Liver (tissue), 9 donors: Measurements from ENCODE around the gene PHEX. TPM values are rescaled to one million over a fixed set of nuclear protein-coding genes. Genes with fewer than 3 reads are reported as not detected.
A peak's percentile ranks its signal among the peaks of the same experiment; 100 is the strongest.

Experiments used
- DNase-seq: peaks from one replicate; pipeline ENCODE4 v3.0.0-alpha.2; 2017; ENCODE audit warnings: low spot score
- H3K27ac ChIP-seq, 2 donors: one replicate each; pipeline ENCODE4 v1.7.0; 2013; ENCODE audit warnings: inconsistent platforms in 2 of 2, low read length in 2 of 2, control low read depth in 1 of 2, low read depth in 1 of 2, mild to moderate bottlenecking in 1 of 2
- H3K27me3 ChIP-seq, 4 donors: one replicate each; pipeline versions ENCODE4 v1.6.1 to v1.7.0; 2013; ENCODE audit warnings: low read length in 3 of 4, inconsistent platforms in 1 of 4, mild to moderate bottlenecking in 1 of 4, moderate library complexity in 1 of 4; ENCODE audit not compliant: control insufficient read depth in 4 of 4, insufficient read depth in 4 of 4
- H3K36me3 ChIP-seq, 4 donors: one replicate each; pipeline versions ENCODE4 v1.6.1 to v1.7.0; 2013; ENCODE audit warnings: low read length in 3 of 4, mild to moderate bottlenecking in 3 of 4, low read depth in 1 of 4, moderate library complexity in 1 of 4; ENCODE audit not compliant: control insufficient read depth in 4 of 4, insufficient read depth in 3 of 4
- H3K4me1 ChIP-seq, 4 donors: one replicate each; pipeline versions ENCODE4 v1.6.1 to v1.7.0; 2013; ENCODE audit warnings: low read length in 3 of 4, mild to moderate bottlenecking in 3 of 4, moderate library complexity in 1 of 4; ENCODE audit not compliant: control insufficient read depth in 4 of 4, insufficient read depth in 4 of 4
- H3K4me3 ChIP-seq, 3 donors: one replicate each; pipeline versions ENCODE4 v1.6.1 to v1.7.0; 2013; ENCODE audit warnings: low read length in 3 of 3, control low read depth in 1 of 3, low read depth in 1 of 3, mild to moderate bottlenecking in 1 of 3
- H3K9ac ChIP-seq, 2 donors: one replicate each; pipeline ENCODE4 v1.7.0; 2013; ENCODE audit warnings: low read length in 2 of 2, mild to moderate bottlenecking in 2 of 2, moderate library complexity in 2 of 2, control low read depth in 1 of 2, low read depth in 1 of 2
- H3K9me3 ChIP-seq, 4 donors: one replicate each; pipeline versions ENCODE4 v1.6.1 to v1.7.0; 2013; ENCODE audit warnings: low read length in 3 of 4; ENCODE audit not compliant: control insufficient read depth in 4 of 4
- FOXA2 ChIP-seq: IDR thresholded peaks from 2 replicates; pipeline ENCODE4 v1.6.1; 2016; ENCODE audit warnings: antibody characterized with exemption
- GABPA ChIP-seq, 2 donors: IDR thresholded peaks in 1 of 2; conservative IDR thresholded peaks in 1 of 2; 2 replicates each; pipeline ENCODE4 v1.6.1; 2016; ENCODE audit warnings: antibody characterized with exemption in 2 of 2, mild to moderate bottlenecking in 1 of 2, moderate library complexity in 1 of 2
- HNF4A ChIP-seq, 2 donors: conservative IDR thresholded peaks; 2 replicates each; pipeline ENCODE4 v1.6.1; 2016; ENCODE audit warnings: antibody characterized with exemption in 2 of 2, mild to moderate bottlenecking in 2 of 2
- HNF4G ChIP-seq: IDR thresholded peaks from 2 replicates; pipeline ENCODE4 v1.6.1; 2016; ENCODE audit warnings: antibody characterized with exemption
- JUND ChIP-seq, 2 donors: IDR thresholded peaks; 2 replicates each; pipeline ENCODE4 v1.6.1; 2016; ENCODE audit warnings: antibody characterized with exemption in 2 of 2
- NR2F2 ChIP-seq: IDR thresholded peaks from 2 replicates; pipeline ENCODE4 v1.6.1; 2016; ENCODE audit warnings: antibody characterized with exemption
- RAD21 ChIP-seq, 2 donors: IDR thresholded peaks; 2 replicates each; pipeline ENCODE4 v1.6.1; 2016; ENCODE audit warnings: antibody characterized with exemption in 2 of 2, mild to moderate bottlenecking in 2 of 2
- RXRA ChIP-seq, 2 donors: IDR thresholded peaks; 2 replicates each; pipeline ENCODE4 v1.6.1; 2017 to 2018; ENCODE audit warnings: antibody characterized with exemption in 2 of 2, mild to moderate bottlenecking in 1 of 2
- SP1 ChIP-seq: IDR thresholded peaks from 2 replicates; pipeline ENCODE4 v1.6.1; 2018; ENCODE audit warnings: antibody characterized with exemption, mild to moderate bottlenecking
- YY1 ChIP-seq: IDR thresholded peaks from 2 replicates; pipeline ENCODE4 v1.6.1; 2016; ENCODE audit warnings: antibody characterized with exemption, mild to moderate bottlenecking
- WGBS: extraction: QIAGEN DNeasy Blood & Tissue Kit; methylation state at CpG from one replicate; pipeline ENCODE4 v1.1.7; 2013; 5-methylcytosine and 5-hydroxymethylcytosine counted together
- polyA plus RNA-seq, 2 donors: library from polyadenylated mRNA; stranded (reverse) in 1 of 2; unstranded in 1 of 2; fragments of 200-250 nt in 1 of 2; fragments of >200 nt in 1 of 2; fragmentation: Nextera tagmentation in 1 of 2; extraction: Ambion mirVana in 1 of 2; gene quantifications; one replicate each; pipeline versions ENCODE4 v1.2.1 to v1.2.3, GENCODE V29; 2013 to 2015
- total RNA-seq, 2 donors: library from RNA; depleted of rRNA; stranded (reverse); fragments of >200 nt; gene quantifications; one replicate each; pipeline ENCODE4 v1.2.3, GENCODE V29; 2014
- TF ChIP-seq, protein P1 (sequence below): IDR thresholded peaks from 2 replicates; pipeline ENCODE4 v1.6.1; 2016; ENCODE audit warnings: antibody characterized with exemption
- TF ChIP-seq, protein P2 (sequence below): IDR thresholded peaks from 2 replicates; pipeline ENCODE4 v1.6.1; 2016; ENCODE audit warnings: antibody characterized with exemption
- TF ChIP-seq, protein P3 (sequence below): IDR thresholded peaks from 2 replicates; pipeline ENCODE4 v1.6.1; 2016; ENCODE audit warnings: antibody characterized with exemption
- TF ChIP-seq, protein P4 (sequence below): fragments of 150-350 bp; IDR thresholded peaks from 2 replicates; pipeline ENCODE4 v1.5.1; 2017; ENCODE audit warnings: improper control_type of control experiment, low read depth, low read length; ENCODE audit not compliant: missing input control
- TF ChIP-seq, protein P5 (sequence below): IDR thresholded peaks from 2 replicates; pipeline ENCODE4 v1.6.1; 2016; ENCODE audit warnings: antibody characterized with exemption, mild to moderate bottlenecking
- donor health status: healthy.
- donor health status: healthy.
- donor health status: healthy.
- donor health status: healthy.
- donor health status: healthy.

Gene PHEX
- total and polyA plus RNA-seq, 4 donors: 0.01 to 0.14 (median 0.08) TPM; not detected in 1

DNA sequence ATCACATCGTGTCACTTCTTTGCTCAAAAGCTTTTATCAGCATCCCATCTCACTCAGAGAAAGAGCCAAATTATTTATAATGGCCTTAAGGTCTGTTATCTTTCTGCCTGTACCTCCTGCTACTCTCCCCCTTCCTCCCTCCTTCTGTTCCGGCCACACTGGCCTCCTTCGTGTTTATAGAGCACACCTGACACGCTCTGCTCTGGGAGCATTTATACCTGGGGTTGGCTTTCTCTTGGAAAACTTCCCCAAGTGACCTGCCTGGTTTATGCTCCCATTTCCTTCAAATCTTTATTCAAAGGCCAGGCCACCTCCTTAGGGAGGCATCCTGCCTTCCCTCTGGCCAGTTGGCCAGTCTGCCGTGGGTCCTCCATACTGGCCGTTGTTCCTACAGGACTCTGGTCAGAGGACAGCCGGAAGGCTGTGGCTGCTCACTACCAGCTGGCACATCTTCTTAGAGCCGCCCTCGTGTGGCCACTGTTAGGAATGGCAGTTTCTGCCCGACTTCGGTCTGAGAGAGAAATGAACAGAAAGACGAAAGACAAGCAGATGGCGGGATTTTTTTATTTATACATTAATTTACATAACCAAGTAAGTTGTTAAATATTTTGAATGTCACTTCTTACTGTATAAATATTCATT, 160.4 kb downstream of the PHEX start:
- no peaks in the 10 kb centered on the region for H3K4me1 ChIP-seq
- H3K27ac ChIP-seq: no peak overlapping the region
- 21% methylated on average over 13 of the region's 13 CpGs for WGBS

DNA sequence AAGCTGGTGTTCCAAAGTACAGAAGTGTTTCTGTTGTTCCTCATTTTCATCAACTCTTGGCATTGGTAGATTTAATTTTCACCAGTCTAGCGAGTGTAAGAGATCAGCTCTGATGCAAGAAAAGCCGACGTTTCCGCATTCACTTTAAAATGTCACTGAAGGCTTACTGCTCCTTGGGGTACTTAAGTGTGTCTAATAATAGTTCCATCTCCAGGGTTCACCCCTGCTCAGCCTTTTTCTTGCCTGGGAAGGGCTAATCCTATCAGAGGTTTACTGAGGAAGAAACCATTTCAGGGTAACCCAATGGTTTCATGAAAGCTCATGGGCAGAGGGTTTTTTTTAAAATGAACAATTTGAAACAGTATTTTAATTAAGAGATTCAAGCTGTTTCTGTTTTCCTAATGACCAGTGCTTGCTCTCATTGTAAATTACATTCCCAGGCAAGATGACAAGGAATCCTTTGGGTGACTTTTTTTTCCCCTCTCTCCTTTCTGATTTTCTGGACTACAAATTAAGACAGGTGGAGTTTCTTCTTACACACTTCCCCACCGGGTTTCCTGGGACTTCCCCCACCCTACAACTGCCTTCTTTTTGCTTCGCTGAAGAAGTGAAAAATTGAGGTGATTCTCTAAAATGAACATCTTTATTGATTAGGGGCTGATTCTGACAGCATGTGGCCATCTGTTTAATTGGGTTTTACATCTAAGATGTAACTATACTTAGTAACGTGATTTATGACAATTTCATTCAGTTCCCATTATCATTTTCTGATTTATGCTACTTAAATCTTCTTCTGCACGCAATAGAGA, 161.9 kb downstream of the PHEX start:
- Histone ChIP-seq H3K27me3 (no peaks in the 10 kb centered on the region), H3K36me3 (no peaks in the 10 kb centered on the region), H3K4me1 (no peaks in the 10 kb centered on the region), H3K4me3 (no peak overlapping the region), H3K9me3 (no peaks in the 10 kb centered on the region), H3K27ac (no peak overlapping the region), H3K9ac (no peak overlapping the region)
- 74% methylated on average over 8 of the region's 8 CpGs for WGBS
- TF ChIP-seq, protein P1, sequence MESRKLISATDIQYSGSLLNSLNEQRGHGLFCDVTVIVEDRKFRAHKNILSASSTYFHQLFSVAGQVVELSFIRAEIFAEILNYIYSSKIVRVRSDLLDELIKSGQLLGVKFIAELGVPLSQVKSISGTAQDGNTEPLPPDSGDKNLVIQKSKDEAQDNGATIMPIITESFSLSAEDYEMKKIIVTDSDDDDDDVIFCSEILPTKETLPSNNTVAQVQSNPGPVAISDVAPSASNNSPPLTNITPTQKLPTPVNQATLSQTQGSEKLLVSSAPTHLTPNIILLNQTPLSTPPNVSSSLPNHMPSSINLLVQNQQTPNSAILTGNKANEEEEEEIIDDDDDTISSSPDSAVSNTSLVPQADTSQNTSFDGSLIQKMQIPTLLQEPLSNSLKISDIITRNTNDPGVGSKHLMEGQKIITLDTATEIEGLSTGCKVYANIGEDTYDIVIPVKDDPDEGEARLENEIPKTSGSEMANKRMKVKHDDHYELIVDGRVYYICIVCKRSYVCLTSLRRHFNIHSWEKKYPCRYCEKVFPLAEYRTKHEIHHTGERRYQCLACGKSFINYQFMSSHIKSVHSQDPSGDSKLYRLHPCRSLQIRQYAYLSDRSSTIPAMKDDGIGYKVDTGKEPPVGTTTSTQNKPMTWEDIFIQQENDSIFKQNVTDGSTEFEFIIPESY: no peak
- TF ChIP-seq, protein P2, sequence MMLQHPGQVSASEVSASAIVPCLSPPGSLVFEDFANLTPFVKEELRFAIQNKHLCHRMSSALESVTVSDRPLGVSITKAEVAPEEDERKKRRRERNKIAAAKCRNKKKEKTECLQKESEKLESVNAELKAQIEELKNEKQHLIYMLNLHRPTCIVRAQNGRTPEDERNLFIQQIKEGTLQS: no peak
- TF ChIP-seq FOXA2 (no peak), RXRA (IDR thresholded peaks at IDR 0.05) (no peak), HNF4A (conservative IDR thresholded peaks at IDR 0.05) (no peak), HNF4G (no peak), YY1 (no peak), SP1 (no peak), NR2F2 (no peak), JUND (IDR thresholded peaks at IDR 0.05) (no peak)
- TF ChIP-seq, protein P3, sequence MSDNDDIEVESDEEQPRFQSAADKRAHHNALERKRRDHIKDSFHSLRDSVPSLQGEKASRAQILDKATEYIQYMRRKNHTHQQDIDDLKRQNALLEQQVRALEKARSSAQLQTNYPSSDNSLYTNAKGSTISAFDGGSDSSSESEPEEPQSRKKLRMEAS: no peak
- no peak for DNase-seq

More for the DNA sequence above, 160.4 kb downstream of the PHEX start:
- Histone ChIP-seq H3K4me3 (no peak overlapping the region), H3K9me3 (no peaks in the 10 kb centered on the region), H3K36me3 (no peaks in the 10 kb centered on the region), H3K9ac (no peak overlapping the region), H3K27me3 (no peaks in the 10 kb centered on the region)
- TF ChIP-seq RAD21 (IDR thresholded peaks at IDR 0.05) (peak; percentile 72 to 87), GABPA (IDR thresholded peaks at IDR 0.05 in 1 of 2, conservative IDR thresholded peaks at IDR 0.05 in 1 of 2) (no peak), NR2F2 (no peak), HNF4G (no peak), HNF4A (conservative IDR thresholded peaks at IDR 0.05) (peak; percentile 20 to 57)
- TF ChIP-seq, protein P4, sequence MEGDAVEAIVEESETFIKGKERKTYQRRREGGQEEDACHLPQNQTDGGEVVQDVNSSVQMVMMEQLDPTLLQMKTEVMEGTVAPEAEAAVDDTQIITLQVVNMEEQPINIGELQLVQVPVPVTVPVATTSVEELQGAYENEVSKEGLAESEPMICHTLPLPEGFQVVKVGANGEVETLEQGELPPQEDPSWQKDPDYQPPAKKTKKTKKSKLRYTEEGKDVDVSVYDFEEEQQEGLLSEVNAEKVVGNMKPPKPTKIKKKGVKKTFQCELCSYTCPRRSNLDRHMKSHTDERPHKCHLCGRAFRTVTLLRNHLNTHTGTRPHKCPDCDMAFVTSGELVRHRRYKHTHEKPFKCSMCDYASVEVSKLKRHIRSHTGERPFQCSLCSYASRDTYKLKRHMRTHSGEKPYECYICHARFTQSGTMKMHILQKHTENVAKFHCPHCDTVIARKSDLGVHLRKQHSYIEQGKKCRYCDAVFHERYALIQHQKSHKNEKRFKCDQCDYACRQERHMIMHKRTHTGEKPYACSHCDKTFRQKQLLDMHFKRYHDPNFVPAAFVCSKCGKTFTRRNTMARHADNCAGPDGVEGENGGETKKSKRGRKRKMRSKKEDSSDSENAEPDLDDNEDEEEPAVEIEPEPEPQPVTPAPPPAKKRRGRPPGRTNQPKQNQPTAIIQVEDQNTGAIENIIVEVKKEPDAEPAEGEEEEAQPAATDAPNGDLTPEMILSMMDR: peak; percentile 67
- TF ChIP-seq, protein P5, sequence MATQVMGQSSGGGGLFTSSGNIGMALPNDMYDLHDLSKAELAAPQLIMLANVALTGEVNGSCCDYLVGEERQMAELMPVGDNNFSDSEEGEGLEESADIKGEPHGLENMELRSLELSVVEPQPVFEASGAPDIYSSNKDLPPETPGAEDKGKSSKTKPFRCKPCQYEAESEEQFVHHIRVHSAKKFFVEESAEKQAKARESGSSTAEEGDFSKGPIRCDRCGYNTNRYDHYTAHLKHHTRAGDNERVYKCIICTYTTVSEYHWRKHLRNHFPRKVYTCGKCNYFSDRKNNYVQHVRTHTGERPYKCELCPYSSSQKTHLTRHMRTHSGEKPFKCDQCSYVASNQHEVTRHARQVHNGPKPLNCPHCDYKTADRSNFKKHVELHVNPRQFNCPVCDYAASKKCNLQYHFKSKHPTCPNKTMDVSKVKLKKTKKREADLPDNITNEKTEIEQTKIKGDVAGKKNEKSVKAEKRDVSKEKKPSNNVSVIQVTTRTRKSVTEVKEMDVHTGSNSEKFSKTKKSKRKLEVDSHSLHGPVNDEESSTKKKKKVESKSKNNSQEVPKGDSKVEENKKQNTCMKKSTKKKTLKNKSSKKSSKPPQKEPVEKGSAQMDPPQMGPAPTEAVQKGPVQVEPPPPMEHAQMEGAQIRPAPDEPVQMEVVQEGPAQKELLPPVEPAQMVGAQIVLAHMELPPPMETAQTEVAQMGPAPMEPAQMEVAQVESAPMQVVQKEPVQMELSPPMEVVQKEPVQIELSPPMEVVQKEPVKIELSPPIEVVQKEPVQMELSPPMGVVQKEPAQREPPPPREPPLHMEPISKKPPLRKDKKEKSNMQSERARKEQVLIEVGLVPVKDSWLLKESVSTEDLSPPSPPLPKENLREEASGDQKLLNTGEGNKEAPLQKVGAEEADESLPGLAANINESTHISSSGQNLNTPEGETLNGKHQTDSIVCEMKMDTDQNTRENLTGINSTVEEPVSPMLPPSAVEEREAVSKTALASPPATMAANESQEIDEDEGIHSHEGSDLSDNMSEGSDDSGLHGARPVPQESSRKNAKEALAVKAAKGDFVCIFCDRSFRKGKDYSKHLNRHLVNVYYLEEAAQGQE: peak; percentile 37
- peak; percentile 38 for DNase-seq
